Adrenal gland (tissue), 12 donors: ENCODE measurements around the gene PLXDC2. TPM values are rescaled to one million over a fixed set of nuclear protein-coding genes. Genes with fewer than 3 reads are reported as not detected.

Experiments
- DNase-seq, 7 donors: peaks; one replicate each; pipeline ENCODE4 v3.0.0-alpha.2; 2019 to 2020
- H3K27ac ChIP-seq, 5 donors: fragments of 200-600 bp; sonication (generic) in 4 of 5; 1 replicate in 3 of 5; 2 replicates in 2 of 5; pipeline versions ENCODE4 v1.5.1 to v1.8.0; 2016 to 2020; ENCODE audit warnings: mild to moderate bottlenecking in 1 of 5
- H3K27me3 ChIP-seq: fragments of 200-600 bp; 2 replicates; pipeline ENCODE4 v1.8.0; 2021
- H3K36me3 ChIP-seq, 2 donors: fragments of 200-600 bp; replicated peaks in 1 of 2; 1 replicate in 1 of 2; 2 replicates in 1 of 2; pipeline versions ENCODE4 v1.5.1 to v1.8.0; 2018 to 2022
- H3K4me1 ChIP-seq, 2 donors: fragments of 200-600 bp; replicated peaks in 1 of 2; 1 replicate in 1 of 2; 2 replicates in 1 of 2; pipeline versions ENCODE4 v1.5.1 to v1.8.0; 2018 to 2021
- H3K4me3 ChIP-seq, 4 donors: fragments of 200-600 bp; sonication (generic) in 3 of 4; one replicate each; pipeline ENCODE4 v1.5.1; 2016 to 2018
- H3K9me3 ChIP-seq, 3 donors: fragments of 200-600 bp; sonication (generic) in 1 of 3; replicated peaks in 1 of 3; 1 replicate in 2 of 3; 2 replicates in 1 of 3; pipeline versions ENCODE4 v1.5.1 to v1.8.0; 2016 to 2021
- CTCF ChIP-seq, 6 experiments: fragments of 450-650 bp in 4 of 6; fragments of 200-600 bp in 2 of 6; sonication (generic) in 1 of 6; IDR thresholded peaks; 1 replicate in 5 of 6; 2 replicates in 1 of 6; pipeline versions ENCODE4 v1.5.1 to v1.8.0; 2016 to 2021; ENCODE audit warnings: antibody characterized with exemption in 6 of 6, mild to moderate bottlenecking in 2 of 6, moderate library complexity in 1 of 6
- POLR2A ChIP-seq, 2 donors: fragments of 450-650 bp; IDR thresholded peaks; one replicate each; pipeline ENCODE4 v1.6.1; 2017; ENCODE audit warnings: antibody characterized with exemption in 2 of 2, mild to moderate bottlenecking in 2 of 2, moderate library complexity in 1 of 2
- WGBS, 4 donors: extraction: QIAGEN DNeasy Blood & Tissue Kit in 2 of 4; methylation state at CpG; one replicate each; pipeline versions ENCODE4 v1.1.5 to v1.1.7; 2013 to 2017; 5-methylcytosine and 5-hydroxymethylcytosine counted together
- intact Hi-C, 2 donors: fragments of 100-400 bp; cut with DNase I; formaldehyde crosslinking; loops; one replicate each; pipeline versions ENCODE4 v1.14.1 to v1.15.0; 2022 to 2023
- polyA plus RNA-seq, 3 donors: library from polyadenylated mRNA; stranded (reverse); fragments of 200-250 nt in 2 of 3; fragments of 350-450 nt in 1 of 3; fragmentation: Illumina TruSeq in 1 of 3; extraction: RNeasy Lipid Tissue Mini Kit (QIAGEN cat#74804) in 1 of 3; gene quantifications; one replicate each; pipeline ENCODE4 v1.2.3, GENCODE V29; 2013 to 2014
- total RNA-seq, 9 donors: library from RNA; depleted of rRNA in 4 of 9; stranded (reverse); fragments of >200 nt in 4 of 9; fragments of 120-200 nt in 1 of 9; fragmentation: NEBNext Ultra II Directional in 1 of 9; extraction: Animal tissue kit (Norgen Biotek cat#: 25700) in 1 of 9; gene quantifications; one replicate each; pipeline versions ENCODE4 v1.1.0 to v1.2.4, GENCODE V29; 2013 to 2023
- donor health status: healthy with polysubstance abuse.
- donor health status: Bipolar disorder and iron deficiency.
- donor health status: DM: yes; HTN: yes; CAD: no.
- donor health status: DM: no; HTN: no; CAD: no.
- donor health status: DM: no; HTN: no; CAD: no.
- donor health status: DM: yes; HTN: yes; CAD: no.

Gene PLXDC2
- total and polyA plus RNA-seq, 12 donors = 12.1 to 127 (median 75.1) TPM

DNA sequence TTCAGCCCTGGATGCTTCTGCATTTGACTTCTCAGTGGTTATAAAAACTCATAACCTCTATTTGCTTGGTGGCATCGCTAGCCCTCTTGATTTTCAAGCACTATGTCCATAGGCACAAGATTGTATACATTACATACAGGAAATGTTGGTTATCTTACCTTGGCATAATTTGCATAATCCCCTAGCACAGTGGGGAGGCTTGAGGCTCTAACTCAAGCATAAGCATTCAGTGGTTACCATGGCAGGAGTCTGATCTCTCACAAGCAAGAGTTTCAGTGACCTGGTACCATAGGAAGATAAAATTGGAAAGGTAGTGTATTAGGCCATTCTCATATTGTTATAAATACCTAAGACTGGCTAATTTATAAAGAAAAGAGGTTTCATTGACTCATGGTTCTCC, 121.8 kb downstream of the PLXDC2 start:
- no peaks in the 10 kb centered on the region for H3K36me3 ChIP-seq
- no peak for DNase-seq
- peaks cover 14 to 25% of the 10 kb centered on the region in 2 donors for H3K4me1 ChIP-seq
- H3K4me3 ChIP-seq = no peak overlapping the region
- TF ChIP-seq POLR2A (IDR thresholded peaks at IDR 0.05) (no peak), CTCF (IDR thresholded peaks at IDR 0.05) (no peak)
- 89 to 100% (median 95%) methylated on average over 1 of the region's 1 CpG for WGBS, 4 donors
- H3K9me3 ChIP-seq = no peaks in the 10 kb centered on the region
- intact Hi-C loops = loop anchor here in 1 of 2 donors (10.0 kb wide), 1 partner anchor 123 kb away; the partner anchor contains the start of gene PLXDC2
- no peak overlapping the region for H3K27ac ChIP-seq
- H3K27me3 ChIP-seq = no peaks in the 10 kb centered on the region

DNA sequence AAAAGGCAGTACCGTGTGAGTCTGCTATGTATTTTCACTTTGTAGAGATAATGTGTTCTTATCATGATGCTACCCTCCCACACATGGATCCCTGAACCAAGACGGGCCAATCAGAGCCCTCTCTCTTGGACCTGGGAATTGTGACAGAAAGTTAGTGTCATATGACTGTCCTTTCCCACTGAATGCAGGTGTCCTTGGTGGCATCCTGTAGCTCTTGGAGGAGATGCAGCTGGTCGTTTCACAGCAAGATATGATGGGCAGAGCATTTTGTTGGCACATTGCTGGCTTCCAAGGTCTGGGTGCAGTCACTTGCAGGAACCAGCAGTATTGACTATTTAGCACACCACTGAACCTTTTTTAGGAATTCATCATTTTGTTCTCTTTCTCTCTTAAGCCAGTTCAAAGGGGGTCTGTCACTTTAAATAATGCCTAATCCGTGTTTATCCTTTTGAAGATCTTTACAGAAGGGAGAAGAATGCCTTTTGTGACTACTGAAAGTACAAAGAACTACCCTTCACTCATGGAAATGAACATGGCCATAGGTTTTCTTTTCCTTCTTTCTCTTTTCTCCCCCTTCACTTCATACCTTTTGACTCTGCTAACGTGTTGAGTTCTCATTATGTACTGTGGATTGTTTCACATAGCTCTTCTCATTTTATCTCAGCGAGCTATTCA, 125.1 kb downstream of the PLXDC2 start:
- Histone ChIP-seq H3K4me1 (peaks cover 31 to 41% of the 10 kb centered on the region in 2 donors), H3K9me3 (no peaks in the 10 kb centered on the region), H3K27me3 (no peaks in the 10 kb centered on the region), H3K36me3 (no peaks in the 10 kb centered on the region), H3K27ac (peak overlapping the region; percentile 20 to 84 (median 60)), H3K4me3 (peak overlapping the region in 1 of 4 donors; percentile 33)
- intact Hi-C loops = no loop called here
- no peak for TF ChIP-seq CTCF (IDR thresholded peaks at IDR 0.05)
- TF ChIP-seq POLR2A (IDR thresholded peaks at IDR 0.05) = peak in 1 of 2 donors; percentile 31
- 30 to 48% (median 37%) methylated on average over 6 of the region's 6 CpGs for WGBS, 4 donors
- DNase-seq = peak in 6 of 7 donors; percentile 47 to 74 (median 62)

- 66 to 76% (median 69%) methylated on average over 6 of the region's 6 CpGs for WGBS, 4 donors
- intact Hi-C loops = no loop called here
- H3K27me3 ChIP-seq = no peaks in the 10 kb centered on the region
- peak in 6 of 7 donors; percentile 52 to 79 (median 60) for DNase-seq
- TF ChIP-seq POLR2A (IDR thresholded peaks at IDR 0.05) (no peak), CTCF (IDR thresholded peaks at IDR 0.05) (no peak)
- H3K27ac ChIP-seq = peak overlapping the region in 3 of 5 donors; percentile 43 to 57 (median 57)
- peaks cover 47 to 51% of the 10 kb centered on the region in 2 donors for H3K4me1 ChIP-seq
- no peaks in the 10 kb centered on the region for H3K36me3 ChIP-seq
- H3K4me3 ChIP-seq = no peak overlapping the region
- no peaks in the 10 kb centered on the region for H3K9me3 ChIP-seq
Measured at GRCh38 chr10:19944911-19945663, 128.9 kb downstream of the PLXDC2 start.

GRCh38 chr10:19946245-19946644, 130.0 kb downstream of the PLXDC2 start:
- peaks cover 39 to 43% of the 10 kb centered on the region in 2 donors for H3K4me1 ChIP-seq
- 74 to 81% (median 77%) methylated on average over 4 of the region's 4 CpGs for WGBS, 4 donors
- H3K9me3 ChIP-seq = no peaks in the 10 kb centered on the region
- H3K27ac ChIP-seq = peak overlapping the region in 2 of 5 donors; percentile 21 to 57
- no peak for TF ChIP-seq POLR2A (IDR thresholded peaks at IDR 0.05)
- no peak for TF ChIP-seq CTCF (IDR thresholded peaks at IDR 0.05)
- no peak overlapping the region for H3K4me3 ChIP-seq
- H3K27me3 ChIP-seq = no peaks in the 10 kb centered on the region
- DNase-seq = no peak
- intact Hi-C loops = no loop called here
- H3K36me3 ChIP-seq = no peaks in the 10 kb centered on the region
